ENCODE measurements around the gene GRWD1.

GRWD1 gene

GRCh38 chr19:48469289-48469881 lies 23.6 kb downstream of the GRWD1 start, which contains the start of gene CYTH2:
Gene CYTH2 (plus strand): TSS chr19:48469369. CDS start chr19:48469508, 139 bp downstream.
- DNase-seq (ENCODE audit: low spot score) (peak; percentile 91), ATAC-seq (ENCODE audit: low read depth) (peak; percentile 64)
- no peaks in the 10 kb centered on the region for H3K4me1 ChIP-seq (ENCODE audit: insufficient read depth, poor library complexity, severe bottlenecking)
- peaks cover 38% of the 10 kb centered on the region for H3K36me3 ChIP-seq (ENCODE audit: low read depth)
- TF ChIP-seq CTCF (IDR thresholded peaks at IDR 0.05; ENCODE audit: poor library complexity, severe bottlenecking), result no peak
- no peaks in the 10 kb centered on the region for H3K9me3 ChIP-seq (ENCODE audit: severe bottlenecking)
- H3K27ac ChIP-seq (ENCODE audit: poor library complexity, severe bottlenecking), result peak within 1 kb of the TSS; percentile 79
- peak within 1 kb of the TSS; percentile 85 for H3K4me3 ChIP-seq (ENCODE audit: severe bottlenecking)
- no peaks in the 10 kb centered on the region for H3K27me3 ChIP-seq (ENCODE audit: insufficient read depth, poor library complexity, severe bottlenecking)

- Histone ChIP-seq H3K27ac (ENCODE audit: poor library complexity, severe bottlenecking) (peak overlapping the region; percentile 79), H3K36me3 (ENCODE audit: low read depth) (peaks cover 45% of the 10 kb centered on the region), H3K4me3 (ENCODE audit: severe bottlenecking) (peak overlapping the region; percentile 85), H3K4me1 (ENCODE audit: insufficient read depth, poor library complexity, severe bottlenecking) (no peaks in the 10 kb centered on the region), H3K27me3 (ENCODE audit: insufficient read depth, poor library complexity, severe bottlenecking) (no peaks in the 10 kb centered on the region), H3K9me3 (ENCODE audit: severe bottlenecking) (no peaks in the 10 kb centered on the region)
- no peak for TF ChIP-seq CTCF (IDR thresholded peaks at IDR 0.05; ENCODE audit: poor library complexity, severe bottlenecking)
- DNase-seq (ENCODE audit: low spot score) (no peak), ATAC-seq (ENCODE audit: low read depth) (no peak)
Observed at GRCh38 chr19:48469934-48470680, 24.3 kb downstream of the GRWD1 start.

- Histone ChIP-seq H3K9me3 (ENCODE audit: severe bottlenecking) (no peaks in the 10 kb centered on the region), H3K4me1 (ENCODE audit: insufficient read depth, poor library complexity, severe bottlenecking) (no peaks in the 10 kb centered on the region), H3K36me3 (ENCODE audit: low read depth) (peaks cover 53% of the 10 kb centered on the region), H3K27ac (ENCODE audit: poor library complexity, severe bottlenecking) (no peak overlapping the region), H3K4me3 (ENCODE audit: severe bottlenecking) (no peak overlapping the region), H3K27me3 (ENCODE audit: insufficient read depth, poor library complexity, severe bottlenecking) (no peaks in the 10 kb centered on the region)
- ATAC-seq (ENCODE audit: low read depth) (no peak), DNase-seq (ENCODE audit: low spot score) (no peak)
- no peak for TF ChIP-seq CTCF (IDR thresholded peaks at IDR 0.05; ENCODE audit: poor library complexity, severe bottlenecking)
Observed at GRCh38 chr19:48470856-48471255, 25.1 kb downstream of the GRWD1 start.

GRCh38 chr19:48471836-48472235 lies 26.1 kb downstream of the GRWD1 start:
- ATAC-seq (ENCODE audit: low read depth), result no peak
- no peaks in the 10 kb centered on the region for H3K4me1 ChIP-seq (ENCODE audit: insufficient read depth, poor library complexity, severe bottlenecking)
- H3K27ac ChIP-seq (ENCODE audit: poor library complexity, severe bottlenecking), result no peak overlapping the region
- no peaks in the 10 kb centered on the region for H3K9me3 ChIP-seq (ENCODE audit: severe bottlenecking)
- H3K27me3 ChIP-seq (ENCODE audit: insufficient read depth, poor library complexity, severe bottlenecking), result no peaks in the 10 kb centered on the region
- H3K4me3 ChIP-seq (ENCODE audit: severe bottlenecking), result no peak overlapping the region
- H3K36me3 ChIP-seq (ENCODE audit: low read depth), result peaks cover 62% of the 10 kb centered on the region
- no peak for DNase-seq (ENCODE audit: low spot score)
- TF ChIP-seq CTCF (IDR thresholded peaks at IDR 0.05; ENCODE audit: poor library complexity, severe bottlenecking), result no peak
